Measurements from ENCODE around the gene SNX25.

SNX25 gene

DNA sequence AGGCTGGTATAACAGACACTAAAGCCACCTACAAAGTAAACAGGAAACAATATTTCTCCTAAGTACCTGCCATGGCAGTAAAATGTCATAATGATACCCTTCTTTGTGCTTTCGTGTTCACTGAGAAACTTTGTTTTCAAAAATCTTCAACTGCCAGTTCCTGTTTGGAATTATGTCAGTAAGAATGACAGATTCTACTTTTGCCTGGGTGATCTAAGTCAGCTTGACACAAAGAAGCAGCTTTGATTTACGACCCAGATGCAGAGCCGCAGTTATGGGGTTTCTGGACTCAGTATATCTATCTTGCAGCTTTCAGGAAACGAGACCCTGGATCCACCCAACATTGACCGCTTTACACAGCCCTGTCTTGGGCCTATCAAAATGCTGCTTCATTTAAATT, 71.2 kb downstream of the SNX25 start:
- no peak for ATAC-seq
- TF ChIP-seq, protein P1, sequence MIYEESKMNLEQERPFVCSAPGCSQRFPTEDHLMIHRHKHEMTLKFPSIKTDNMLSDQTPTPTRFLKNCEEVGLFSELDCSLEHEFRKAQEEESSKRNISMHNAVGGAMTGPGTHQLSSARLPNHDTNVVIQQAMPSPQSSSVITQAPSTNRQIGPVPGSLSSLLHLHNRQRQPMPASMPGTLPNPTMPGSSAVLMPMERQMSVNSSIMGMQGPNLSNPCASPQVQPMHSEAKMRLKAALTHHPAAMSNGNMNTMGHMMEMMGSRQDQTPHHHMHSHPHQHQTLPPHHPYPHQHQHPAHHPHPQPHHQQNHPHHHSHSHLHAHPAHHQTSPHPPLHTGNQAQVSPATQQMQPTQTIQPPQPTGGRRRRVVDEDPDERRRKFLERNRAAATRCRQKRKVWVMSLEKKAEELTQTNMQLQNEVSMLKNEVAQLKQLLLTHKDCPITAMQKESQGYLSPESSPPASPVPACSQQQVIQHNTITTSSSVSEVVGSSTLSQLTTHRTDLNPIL (CRISPR knock-in tag; IDR thresholded peaks at IDR 0.05; ENCODE audit: low read depth) = no peak
- TF ChIP-seq, protein P2, sequence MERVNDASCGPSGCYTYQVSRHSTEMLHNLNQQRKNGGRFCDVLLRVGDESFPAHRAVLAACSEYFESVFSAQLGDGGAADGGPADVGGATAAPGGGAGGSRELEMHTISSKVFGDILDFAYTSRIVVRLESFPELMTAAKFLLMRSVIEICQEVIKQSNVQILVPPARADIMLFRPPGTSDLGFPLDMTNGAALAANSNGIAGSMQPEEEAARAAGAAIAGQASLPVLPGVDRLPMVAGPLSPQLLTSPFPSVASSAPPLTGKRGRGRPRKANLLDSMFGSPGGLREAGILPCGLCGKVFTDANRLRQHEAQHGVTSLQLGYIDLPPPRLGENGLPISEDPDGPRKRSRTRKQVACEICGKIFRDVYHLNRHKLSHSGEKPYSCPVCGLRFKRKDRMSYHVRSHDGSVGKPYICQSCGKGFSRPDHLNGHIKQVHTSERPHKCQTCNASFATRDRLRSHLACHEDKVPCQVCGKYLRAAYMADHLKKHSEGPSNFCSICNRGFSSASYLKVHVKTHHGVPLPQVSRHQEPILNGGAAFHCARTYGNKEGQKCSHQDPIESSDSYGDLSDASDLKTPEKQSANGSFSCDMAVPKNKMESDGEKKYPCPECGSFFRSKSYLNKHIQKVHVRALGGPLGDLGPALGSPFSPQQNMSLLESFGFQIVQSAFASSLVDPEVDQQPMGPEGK (CRISPR knock-in tag; IDR thresholded peaks at IDR 0.05; ENCODE audit: borderline replicate concordance) = no peak
- TF ChIP-seq OSR1 (CRISPR knock-in tag; IDR thresholded peaks at IDR 0.05) (no peak), PPARA (CRISPR knock-in tag; IDR thresholded peaks at IDR 0.05; ENCODE audit: borderline replicate concordance) (no peak)
- TF ChIP-seq, protein P3, sequence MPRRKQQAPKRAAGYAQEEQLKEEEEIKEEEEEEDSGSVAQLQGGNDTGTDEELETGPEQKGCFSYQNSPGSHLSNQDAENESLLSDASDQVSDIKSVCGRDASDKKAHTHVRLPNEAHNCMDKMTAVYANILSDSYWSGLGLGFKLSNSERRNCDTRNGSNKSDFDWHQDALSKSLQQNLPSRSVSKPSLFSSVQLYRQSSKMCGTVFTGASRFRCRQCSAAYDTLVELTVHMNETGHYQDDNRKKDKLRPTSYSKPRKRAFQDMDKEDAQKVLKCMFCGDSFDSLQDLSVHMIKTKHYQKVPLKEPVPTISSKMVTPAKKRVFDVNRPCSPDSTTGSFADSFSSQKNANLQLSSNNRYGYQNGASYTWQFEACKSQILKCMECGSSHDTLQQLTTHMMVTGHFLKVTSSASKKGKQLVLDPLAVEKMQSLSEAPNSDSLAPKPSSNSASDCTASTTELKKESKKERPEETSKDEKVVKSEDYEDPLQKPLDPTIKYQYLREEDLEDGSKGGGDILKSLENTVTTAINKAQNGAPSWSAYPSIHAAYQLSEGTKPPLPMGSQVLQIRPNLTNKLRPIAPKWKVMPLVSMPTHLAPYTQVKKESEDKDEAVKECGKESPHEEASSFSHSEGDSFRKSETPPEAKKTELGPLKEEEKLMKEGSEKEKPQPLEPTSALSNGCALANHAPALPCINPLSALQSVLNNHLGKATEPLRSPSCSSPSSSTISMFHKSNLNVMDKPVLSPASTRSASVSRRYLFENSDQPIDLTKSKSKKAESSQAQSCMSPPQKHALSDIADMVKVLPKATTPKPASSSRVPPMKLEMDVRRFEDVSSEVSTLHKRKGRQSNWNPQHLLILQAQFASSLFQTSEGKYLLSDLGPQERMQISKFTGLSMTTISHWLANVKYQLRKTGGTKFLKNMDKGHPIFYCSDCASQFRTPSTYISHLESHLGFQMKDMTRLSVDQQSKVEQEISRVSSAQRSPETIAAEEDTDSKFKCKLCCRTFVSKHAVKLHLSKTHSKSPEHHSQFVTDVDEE (CRISPR knock-in tag; IDR thresholded peaks at IDR 0.05) = no peak

DNA sequence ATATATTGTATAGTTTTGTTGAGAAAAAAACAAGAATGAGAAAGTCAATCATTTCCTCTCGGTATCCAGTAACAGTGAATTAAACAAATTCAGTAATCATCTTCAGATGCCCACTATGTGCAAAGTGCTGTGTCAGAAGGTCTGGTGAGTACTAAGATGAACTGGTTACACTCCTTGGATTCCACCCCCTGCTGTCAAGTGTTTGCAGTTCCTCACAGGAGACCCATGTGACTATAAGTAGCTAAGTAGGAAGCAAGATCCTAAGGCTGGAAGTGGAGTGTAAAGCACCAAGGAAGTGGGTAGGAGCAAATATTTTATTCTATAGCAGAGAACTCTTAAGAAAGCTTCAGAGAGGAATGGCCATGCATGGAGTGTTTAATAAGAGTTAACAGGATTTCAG, 73.6 kb downstream of the SNX25 start:
- TF ChIP-seq RARB (CRISPR knock-in tag; IDR thresholded peaks at IDR 0.05) (no peak), BACH2 (CRISPR knock-in tag; IDR thresholded peaks at IDR 0.05; ENCODE audit: borderline replicate concordance) (no peak), ARNTL (CRISPR knock-in tag; IDR thresholded peaks at IDR 0.05; ENCODE audit: borderline replicate concordance, low read depth) (no peak), ZC3H10 (CRISPR knock-in tag; IDR thresholded peaks at IDR 0.05) (no peak), GLIS3 (CRISPR knock-in tag; IDR thresholded peaks at IDR 0.05) (no peak), OSR1 (CRISPR knock-in tag; IDR thresholded peaks at IDR 0.05) (no peak), TCF4 (CRISPR knock-in tag; IDR thresholded peaks at IDR 0.05; ENCODE audit: borderline replicate concordance) (no peak), ESRRG (CRISPR knock-in tag; IDR thresholded peaks at IDR 0.05) (no peak), ZNF70 (CRISPR knock-in tag; IDR thresholded peaks at IDR 0.05) (no peak), ZFP3 (CRISPR knock-in tag; IDR thresholded peaks at IDR 0.05) (no peak)
- TF ChIP-seq, protein P2 (CRISPR knock-in tag; IDR thresholded peaks at IDR 0.05; ENCODE audit: borderline replicate concordance) = no peak
- TF ChIP-seq, protein P4, sequence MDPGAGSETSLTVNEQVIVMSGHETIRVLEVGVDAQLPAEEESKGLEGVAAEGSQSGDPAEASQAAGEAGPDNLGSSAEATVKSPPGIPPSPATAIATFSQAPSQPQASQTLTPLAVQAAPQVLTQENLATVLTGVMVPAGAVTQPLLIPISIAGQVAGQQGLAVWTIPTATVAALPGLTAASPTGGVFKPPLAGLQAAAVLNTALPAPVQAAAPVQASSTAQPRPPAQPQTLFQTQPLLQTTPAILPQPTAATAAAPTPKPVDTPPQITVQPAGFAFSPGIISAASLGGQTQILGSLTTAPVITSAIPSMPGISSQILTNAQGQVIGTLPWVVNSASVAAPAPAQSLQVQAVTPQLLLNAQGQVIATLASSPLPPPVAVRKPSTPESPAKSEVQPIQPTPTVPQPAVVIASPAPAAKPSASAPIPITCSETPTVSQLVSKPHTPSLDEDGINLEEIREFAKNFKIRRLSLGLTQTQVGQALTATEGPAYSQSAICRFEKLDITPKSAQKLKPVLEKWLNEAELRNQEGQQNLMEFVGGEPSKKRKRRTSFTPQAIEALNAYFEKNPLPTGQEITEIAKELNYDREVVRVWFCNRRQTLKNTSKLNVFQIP (CRISPR knock-in tag; IDR thresholded peaks at IDR 0.05; ENCODE audit: borderline replicate concordance, low read depth) = no peak
- TF ChIP-seq, protein P5, sequence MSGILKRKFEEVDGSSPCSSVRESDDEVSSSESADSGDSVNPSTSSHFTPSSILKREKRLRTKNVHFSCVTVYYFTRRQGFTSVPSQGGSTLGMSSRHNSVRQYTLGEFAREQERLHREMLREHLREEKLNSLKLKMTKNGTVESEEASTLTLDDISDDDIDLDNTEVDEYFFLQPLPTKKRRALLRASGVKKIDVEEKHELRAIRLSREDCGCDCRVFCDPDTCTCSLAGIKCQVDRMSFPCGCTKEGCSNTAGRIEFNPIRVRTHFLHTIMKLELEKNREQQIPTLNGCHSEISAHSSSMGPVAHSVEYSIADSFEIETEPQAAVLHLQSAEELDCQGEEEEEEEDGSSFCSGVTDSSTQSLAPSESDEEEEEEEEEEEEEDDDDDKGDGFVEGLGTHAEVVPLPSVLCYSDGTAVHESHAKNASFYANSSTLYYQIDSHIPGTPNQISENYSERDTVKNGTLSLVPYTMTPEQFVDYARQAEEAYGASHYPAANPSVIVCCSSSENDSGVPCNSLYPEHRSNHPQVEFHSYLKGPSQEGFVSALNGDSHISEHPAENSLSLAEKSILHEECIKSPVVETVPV (CRISPR knock-in tag; IDR thresholded peaks at IDR 0.05) = no peak
- ATAC-seq = peak; percentile 66

DNA sequence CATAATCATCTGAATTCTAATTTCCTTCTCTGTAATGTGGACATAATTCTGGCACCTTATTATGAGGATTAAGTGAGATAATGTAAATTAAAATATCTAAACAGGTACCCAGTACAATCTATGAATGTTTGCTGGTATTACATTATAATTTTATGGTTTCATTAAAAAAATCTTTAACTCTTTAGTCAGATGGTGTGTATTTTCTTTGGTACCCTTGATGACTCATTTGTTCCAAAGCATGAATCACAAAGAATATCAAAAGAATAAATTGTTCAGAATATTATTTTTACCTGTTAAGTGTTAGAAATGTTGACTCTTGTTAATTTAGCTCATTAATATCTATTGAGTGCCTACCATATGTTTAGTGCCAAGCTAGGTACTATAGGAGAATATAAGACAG, 74.3 kb downstream of the SNX25 start:
- no peak for ATAC-seq
- no peak for TF ChIP-seq OSR1 (CRISPR knock-in tag; IDR thresholded peaks at IDR 0.05)
- TF ChIP-seq, protein P5 (CRISPR knock-in tag; IDR thresholded peaks at IDR 0.05) = no peak
